ENCODE results near the gene MAST2. TPM values are rescaled to one million over a fixed set of nuclear protein-coding genes. Genes with fewer than 3 reads are reported as not detected.

MAST2 gene
- total and polyA plus RNA-seq, 3 experiments from 2014 or later = 5.6 to 29.9 (median 29.5) TPM

DNA sequence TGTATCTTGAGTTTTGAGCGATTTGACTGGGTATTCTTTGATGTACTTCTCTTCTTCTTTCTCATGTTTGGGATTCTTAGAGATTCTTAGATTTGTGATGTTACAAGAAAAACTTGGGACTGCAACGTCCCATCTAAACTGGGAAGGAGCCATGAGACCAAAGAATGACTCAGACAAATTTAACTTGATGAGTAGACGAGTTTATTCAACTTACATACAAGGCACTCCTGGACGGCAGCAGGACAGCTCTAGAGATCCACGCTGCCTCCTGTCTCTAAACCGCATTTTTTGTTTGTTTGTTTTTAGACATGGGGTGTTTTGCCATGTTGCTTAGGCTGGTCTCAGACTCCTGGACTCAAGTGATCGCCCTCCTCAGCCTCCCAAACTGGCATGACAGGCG, 191.9 kb downstream of the MAST2 start:
- Histone ChIP-seq H3K27ac (ENCODE audit: low read depth, low read length) (no peak overlapping the region), H3K4me1 (ENCODE audit: insufficient read depth, low read length) (no peaks in the 10 kb centered on the region), H3K27me3 (ENCODE audit: insufficient read depth, low read length, poor library complexity, severe bottlenecking) (no peaks in the 10 kb centered on the region), H3K4me3 (ENCODE audit: low read length) (no peak overlapping the region), H3K9me3 (ENCODE audit: low read length) (no peaks in the 10 kb centered on the region), H3K36me3 (ENCODE audit: insufficient read depth, low read length) (no peaks in the 10 kb centered on the region)
- DNase-seq = no peak
- H3K4me1 Mint-ChIP-seq = no peaks in the 10 kb centered on the region
- H3K27me3 Mint-ChIP-seq = no peaks in the 10 kb centered on the region
- peaks cover 4 to 17% (median 5%) of the 10 kb centered on the region in 3 donors for H3K36me3 Mint-ChIP-seq
- ChIA-PET POLR2A (no interaction called here), CTCF (interaction anchor here (1.1 kb wide), 1 partner anchor 225 kb away, joined by 3 read pairs; no protein-coding TSS in a partner anchor)
- no peak overlapping the region for H3K4me3 Mint-ChIP-seq
- H3K9me3 Mint-ChIP-seq = peaks cover 0 to 2% (median 0%) of the 10 kb centered on the region in 5 donors
- H3K27ac Mint-ChIP-seq = no peak overlapping the region

DNA sequence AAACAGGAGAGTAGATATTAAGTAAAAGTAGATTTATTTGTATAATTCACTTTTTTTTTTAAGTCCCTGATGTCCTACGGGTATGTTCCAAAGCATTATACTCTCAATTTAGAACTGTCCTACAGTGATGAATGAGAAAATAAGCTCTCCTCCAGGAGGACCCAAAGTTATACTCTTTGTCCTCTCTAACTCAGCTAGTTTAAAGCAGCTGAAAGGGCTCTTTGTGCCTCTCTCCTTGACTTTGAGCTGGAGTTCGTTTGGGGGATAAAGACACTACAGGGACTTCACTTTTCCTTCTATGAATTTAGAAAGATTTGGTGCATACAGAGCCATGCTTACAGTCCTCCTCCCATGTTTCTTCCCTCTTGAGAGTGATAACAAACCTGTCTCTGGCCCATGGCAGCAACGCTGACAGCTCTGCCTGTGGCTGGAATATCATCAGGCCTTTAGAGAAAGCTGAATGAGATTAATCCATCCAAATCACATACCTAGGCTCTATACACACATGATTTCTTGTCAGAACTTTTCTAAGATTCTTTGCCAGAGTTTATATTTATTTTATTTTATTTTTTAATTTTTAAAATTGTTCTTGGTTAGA, 194.7 kb downstream of the MAST2 start:
- CTCF ChIA-PET = no interaction called here
- POLR2A ChIA-PET = no interaction called here
- no peaks in the 10 kb centered on the region for H3K4me1 ChIP-seq (ENCODE audit: insufficient read depth, low read length)
- H3K4me3 Mint-ChIP-seq = no peak overlapping the region
- no peaks in the 10 kb centered on the region for H3K27me3 ChIP-seq (ENCODE audit: insufficient read depth, low read length, poor library complexity, severe bottlenecking)
- no peaks in the 10 kb centered on the region for H3K9me3 Mint-ChIP-seq
- H3K27me3 Mint-ChIP-seq = peaks cover 0 to 2% of the 10 kb centered on the region in 2 donors
- H3K4me1 Mint-ChIP-seq = no peaks in the 10 kb centered on the region
- peaks cover 0 to 6% (median 4%) of the 10 kb centered on the region in 3 donors for H3K36me3 Mint-ChIP-seq
- no peak overlapping the region for H3K4me3 ChIP-seq (ENCODE audit: low read length)
- H3K9me3 ChIP-seq (ENCODE audit: low read length) = no peaks in the 10 kb centered on the region
- no peaks in the 10 kb centered on the region for H3K36me3 ChIP-seq (ENCODE audit: insufficient read depth, low read length)
- no peak for DNase-seq
- H3K27ac ChIP-seq (ENCODE audit: low read depth, low read length) = no peak overlapping the region
- no peak overlapping the region for H3K27ac Mint-ChIP-seq

DNA sequence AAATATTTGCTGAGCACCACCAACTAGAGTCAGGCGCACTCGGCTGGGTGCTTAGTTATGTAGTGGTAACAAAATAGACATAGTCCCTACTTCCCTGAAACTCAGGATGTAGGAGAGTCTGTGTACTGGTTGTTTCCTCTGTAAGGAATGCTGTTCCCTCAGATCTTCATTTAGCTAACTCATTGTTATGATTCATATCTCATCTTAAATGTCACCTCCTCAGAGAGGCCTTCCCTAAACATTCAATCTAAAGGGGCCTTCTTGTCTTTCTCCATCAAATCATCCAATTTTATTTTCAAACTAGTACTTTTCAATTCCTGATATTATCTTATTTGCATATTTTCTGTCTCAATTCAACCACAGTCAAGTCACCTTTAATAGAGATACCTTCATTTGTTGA, 196.1 kb downstream of the MAST2 start:
- no peak overlapping the region for H3K27ac Mint-ChIP-seq
- H3K36me3 Mint-ChIP-seq = peaks cover 0 to 8% (median 5%) of the 10 kb centered on the region in 3 donors
- no peak overlapping the region for H3K4me3 ChIP-seq (ENCODE audit: low read length)
- H3K36me3 ChIP-seq (ENCODE audit: insufficient read depth, low read length) = no peaks in the 10 kb centered on the region
- H3K27me3 Mint-ChIP-seq = peaks cover 0 to 2% of the 10 kb centered on the region in 2 donors
- no peak overlapping the region for H3K4me3 Mint-ChIP-seq
- no peaks in the 10 kb centered on the region for H3K4me1 ChIP-seq (ENCODE audit: insufficient read depth, low read length)
- no peak overlapping the region for H3K27ac ChIP-seq (ENCODE audit: low read depth, low read length)
- no peaks in the 10 kb centered on the region for H3K9me3 Mint-ChIP-seq
- POLR2A ChIA-PET = no interaction called here
- no peaks in the 10 kb centered on the region for H3K9me3 ChIP-seq (ENCODE audit: low read length)
- no peaks in the 10 kb centered on the region for H3K4me1 Mint-ChIP-seq
- H3K27me3 ChIP-seq (ENCODE audit: insufficient read depth, low read length, poor library complexity, severe bottlenecking) = no peaks in the 10 kb centered on the region
- no peak for DNase-seq
- CTCF ChIA-PET = no interaction called here

DNA sequence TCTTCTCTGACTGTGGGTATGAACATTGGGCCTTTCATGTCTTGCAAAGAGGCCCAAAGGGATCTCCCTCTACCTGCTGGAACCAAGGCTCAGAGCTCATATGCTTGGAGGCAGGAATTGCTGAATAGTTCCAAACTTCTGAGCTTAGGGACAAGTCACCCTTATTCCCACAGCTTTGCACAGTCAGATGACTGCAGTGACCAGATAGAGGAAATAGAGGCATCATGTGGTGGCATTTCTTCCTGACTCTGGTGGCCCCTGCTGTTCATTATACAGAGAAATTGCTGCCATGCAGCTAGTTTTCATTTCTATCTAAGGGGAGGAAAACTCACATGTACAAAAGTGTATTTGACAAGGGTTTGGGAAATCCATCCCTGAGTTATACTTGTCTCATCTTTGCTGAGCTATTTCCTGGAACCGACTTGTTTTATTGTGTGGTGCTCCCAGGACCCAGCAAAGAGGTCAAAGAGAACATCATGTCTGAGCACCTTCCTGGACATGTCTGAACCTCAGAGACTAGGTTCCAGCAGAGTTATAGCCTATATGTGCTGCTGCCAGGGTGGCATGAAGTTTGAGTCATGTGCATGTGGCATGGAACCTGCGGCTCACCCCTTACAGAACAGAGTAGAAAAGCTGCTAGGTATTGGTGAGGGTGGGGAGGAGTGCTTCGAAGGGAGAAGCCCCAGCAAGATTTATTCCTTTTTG, 197.8 kb downstream of the MAST2 start:
- H3K27ac Mint-ChIP-seq = peak overlapping the region in 1 of 8 donors; percentile 64
- ChIA-PET CTCF (no interaction called here), POLR2A (no interaction called here)

DNA sequence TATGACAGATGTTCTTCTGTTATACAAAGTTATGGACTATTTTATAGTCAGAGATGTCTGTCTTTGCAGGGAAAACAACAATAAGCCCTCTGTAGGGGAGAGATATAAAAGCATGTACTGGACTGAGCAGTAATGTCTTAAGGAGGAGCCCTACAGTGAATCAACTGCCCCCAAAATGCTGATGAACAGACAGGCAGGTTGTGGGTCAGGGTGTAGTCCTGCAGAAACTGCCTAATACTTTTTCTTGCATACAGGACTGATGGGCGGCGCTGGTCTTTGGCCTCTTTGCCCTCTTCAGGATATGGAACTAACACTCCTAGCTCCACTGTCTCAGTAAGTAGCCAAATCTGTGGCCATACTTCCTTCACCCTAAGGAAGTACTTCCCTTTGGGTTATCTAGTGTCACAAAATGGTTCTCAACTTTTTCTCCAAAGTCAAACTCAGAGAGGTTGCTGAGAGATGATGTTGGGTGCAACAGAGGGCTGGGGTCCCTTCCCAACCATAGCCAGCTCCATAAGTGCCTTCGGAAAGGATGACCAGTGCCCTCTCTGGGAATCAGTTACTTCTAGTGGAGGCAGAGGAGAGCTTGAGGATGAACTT, 199.2 kb downstream of the MAST2 start:
- no peaks in the 10 kb centered on the region for H3K9me3 ChIP-seq (ENCODE audit: low read length)
- ChIA-PET CTCF (no interaction called here), POLR2A (no interaction called here)
- Mint-ChIP-seq H3K4me3 (no peak overlapping the region), H3K36me3 (peaks cover 5 to 23% (median 9%) of the 10 kb centered on the region in 3 donors), H3K9me3 (no peaks in the 10 kb centered on the region), H3K27me3 (peaks cover 0 to 2% of the 10 kb centered on the region in 2 donors), H3K27ac (no peak overlapping the region), H3K4me1 (no peaks in the 10 kb centered on the region)
- H3K27ac ChIP-seq (ENCODE audit: low read depth, low read length) = no peak overlapping the region
- no peaks in the 10 kb centered on the region for H3K4me1 ChIP-seq (ENCODE audit: insufficient read depth, low read length)
- H3K36me3 ChIP-seq (ENCODE audit: insufficient read depth, low read length) = no peaks in the 10 kb centered on the region
- H3K27me3 ChIP-seq (ENCODE audit: insufficient read depth, low read length, poor library complexity, severe bottlenecking) = no peaks in the 10 kb centered on the region
- DNase-seq = no peak
- no peak overlapping the region for H3K4me3 ChIP-seq (ENCODE audit: low read length)

More for the DNA sequence above, 197.8 kb downstream of the MAST2 start:
- peaks cover 0 to 12% (median 3%) of the 10 kb centered on the region in 3 donors for H3K36me3 Mint-ChIP-seq
- Histone ChIP-seq H3K27ac (ENCODE audit: low read depth, low read length) (no peak overlapping the region), H3K9me3 (ENCODE audit: low read length) (no peaks in the 10 kb centered on the region), H3K4me1 (ENCODE audit: insufficient read depth, low read length) (no peaks in the 10 kb centered on the region), H3K4me3 (ENCODE audit: low read length) (no peak overlapping the region), H3K36me3 (ENCODE audit: insufficient read depth, low read length) (no peaks in the 10 kb centered on the region), H3K27me3 (ENCODE audit: insufficient read depth, low read length, poor library complexity, severe bottlenecking) (no peaks in the 10 kb centered on the region)
- H3K4me3 Mint-ChIP-seq = no peak overlapping the region
- peaks cover 0 to 2% of the 10 kb centered on the region in 2 donors for H3K27me3 Mint-ChIP-seq
- no peaks in the 10 kb centered on the region for H3K4me1 Mint-ChIP-seq
- no peak for DNase-seq
- H3K9me3 Mint-ChIP-seq = no peaks in the 10 kb centered on the region

DNA sequence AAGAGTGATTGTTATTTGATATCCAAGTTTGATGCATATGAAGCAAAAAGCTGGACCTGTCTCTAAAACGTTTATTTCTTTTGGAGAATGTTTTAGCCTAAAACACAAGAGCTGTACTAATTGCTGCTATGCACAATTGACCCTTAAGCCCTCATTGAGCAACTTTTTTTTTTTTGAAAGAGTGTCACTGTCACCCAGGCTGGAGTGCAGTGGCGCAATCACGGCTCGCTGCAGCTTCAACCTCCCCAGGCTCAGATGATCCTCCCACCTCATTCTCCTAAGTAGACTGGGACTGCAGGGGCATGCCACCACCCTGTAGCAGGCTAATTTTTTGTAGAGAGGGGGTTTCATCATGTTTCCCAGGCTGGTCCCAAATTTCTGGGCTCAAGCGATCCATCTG, 199.9 kb downstream of the MAST2 start:
- Histone ChIP-seq H3K27ac (ENCODE audit: low read depth, low read length) (no peak overlapping the region), H3K36me3 (ENCODE audit: insufficient read depth, low read length) (no peaks in the 10 kb centered on the region), H3K9me3 (ENCODE audit: low read length) (no peaks in the 10 kb centered on the region), H3K27me3 (ENCODE audit: insufficient read depth, low read length, poor library complexity, severe bottlenecking) (no peaks in the 10 kb centered on the region), H3K4me3 (ENCODE audit: low read length) (no peak overlapping the region), H3K4me1 (ENCODE audit: insufficient read depth, low read length) (no peaks in the 10 kb centered on the region)
- Mint-ChIP-seq H3K36me3 (peaks cover 12 to 28% (median 14%) of the 10 kb centered on the region in 3 donors), H3K9me3 (no peaks in the 10 kb centered on the region), H3K27me3 (peaks cover 0 to 2% of the 10 kb centered on the region in 2 donors), H3K4me3 (no peak overlapping the region), H3K4me1 (no peaks in the 10 kb centered on the region), H3K27ac (no peak overlapping the region)
- CTCF ChIA-PET = no interaction called here
- no peak for DNase-seq
- POLR2A ChIA-PET = no interaction called here

DNA sequence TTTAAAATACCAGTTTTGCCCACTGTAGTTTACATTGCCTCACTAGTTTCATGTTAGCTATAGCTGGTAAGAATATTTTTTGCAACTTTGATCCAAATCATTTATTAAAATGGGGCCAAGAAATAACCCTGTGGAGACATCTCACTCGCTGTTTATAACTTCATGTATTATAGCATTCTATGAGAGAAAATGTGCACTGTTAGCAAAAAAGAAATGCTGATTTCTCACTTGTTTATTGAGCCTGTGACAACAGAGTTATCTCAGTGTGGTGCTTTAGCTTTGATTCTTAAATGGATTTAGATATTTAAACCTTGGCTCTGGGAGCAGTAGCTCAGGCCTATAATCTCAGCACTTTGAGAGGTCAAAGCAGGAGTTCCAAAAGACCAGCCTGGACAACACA, 201.1 kb downstream of the MAST2 start:
- Mint-ChIP-seq H3K4me1 (no peaks in the 10 kb centered on the region), H3K36me3 (peaks cover 12 to 34% (median 17%) of the 10 kb centered on the region in 3 donors), H3K27me3 (peaks cover 0 to 2% of the 10 kb centered on the region in 2 donors), H3K4me3 (no peak overlapping the region), H3K27ac (no peak overlapping the region), H3K9me3 (no peaks in the 10 kb centered on the region)
- POLR2A ChIA-PET = interaction anchor here (0.7 kb wide), 1 partner anchor 20 kb away, joined by 9 read pairs; no protein-coding TSS in a partner anchor
- H3K27me3 ChIP-seq (ENCODE audit: insufficient read depth, low read length, poor library complexity, severe bottlenecking) = no peaks in the 10 kb centered on the region
- no peak overlapping the region for H3K27ac ChIP-seq (ENCODE audit: low read depth, low read length)
- CTCF ChIA-PET = no interaction called here
- H3K4me1 ChIP-seq (ENCODE audit: insufficient read depth, low read length) = no peaks in the 10 kb centered on the region
- no peak for DNase-seq
- H3K36me3 ChIP-seq (ENCODE audit: insufficient read depth, low read length) = no peaks in the 10 kb centered on the region
- H3K9me3 ChIP-seq (ENCODE audit: low read length) = no peaks in the 10 kb centered on the region
- H3K4me3 ChIP-seq (ENCODE audit: low read length) = no peak overlapping the region

DNA sequence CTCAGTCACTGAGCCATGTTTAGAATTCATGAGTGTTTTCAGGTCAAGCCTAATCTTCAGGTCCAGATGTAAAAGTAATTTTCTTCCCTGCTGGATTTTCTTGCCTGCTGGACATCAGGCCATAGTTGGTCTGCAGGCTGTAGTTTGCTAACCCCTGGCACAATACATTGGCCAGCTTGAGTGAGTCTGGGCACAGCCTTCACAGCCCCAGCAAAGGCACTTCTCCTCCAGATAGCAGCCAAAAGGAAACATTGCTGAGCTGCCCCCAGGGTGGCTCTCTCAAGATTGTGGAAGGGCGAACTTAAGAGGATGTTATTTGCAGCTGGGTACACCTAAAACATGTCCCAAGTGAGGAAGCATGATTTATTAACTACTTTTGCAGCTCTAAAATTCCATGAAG, 202.2 kb downstream of the MAST2 start:
- H3K36me3 ChIP-seq (ENCODE audit: insufficient read depth, low read length) = no peaks in the 10 kb centered on the region
- ChIA-PET POLR2A (no interaction called here), CTCF (no interaction called here)
- DNase-seq = no peak
- Mint-ChIP-seq H3K9me3 (no peaks in the 10 kb centered on the region), H3K36me3 (peaks cover 12 to 39% (median 20%) of the 10 kb centered on the region in 3 donors), H3K27me3 (peaks cover 0 to 2% of the 10 kb centered on the region in 2 donors), H3K4me3 (no peak overlapping the region), H3K27ac (peak overlapping the region in 1 of 8 donors; percentile 74), H3K4me1 (no peaks in the 10 kb centered on the region)
- H3K9me3 ChIP-seq (ENCODE audit: low read length) = no peaks in the 10 kb centered on the region
- no peaks in the 10 kb centered on the region for H3K4me1 ChIP-seq (ENCODE audit: insufficient read depth, low read length)
- H3K4me3 ChIP-seq (ENCODE audit: low read length) = no peak overlapping the region
- H3K27ac ChIP-seq (ENCODE audit: low read depth, low read length) = no peak overlapping the region
- no peaks in the 10 kb centered on the region for H3K27me3 ChIP-seq (ENCODE audit: insufficient read depth, low read length, poor library complexity, severe bottlenecking)
